Small intestine (tissue), 7 donors: Measurements from ENCODE around the gene KCNK7. TPM values are rescaled to one million over a fixed set of nuclear protein-coding genes. Genes with fewer than 3 reads are reported as not detected.

ENCODE experiments used
- DNase-seq, 2 donors: peaks; one replicate each; pipeline versions ENCODE4 v3.0.0 to v3.0.0-alpha.2; 2013
- FAIRE-seq: peaks from 2 replicates; lab custom pipeline; 2012; peaks lifted over from hg19 to GRCh38; lab: Jason Lieb, UNC
- H3K27ac ChIP-seq, 3 donors: one replicate each; pipeline ENCODE4 v1.5.1; 2013; ENCODE audit warnings: low read length in 2 of 3, mild to moderate bottlenecking in 2 of 3, control low read depth in 1 of 3, inconsistent platforms in 1 of 3, low read depth in 1 of 3, moderate library complexity in 1 of 3
- H3K27me3 ChIP-seq, 3 donors: one replicate each; pipeline ENCODE4 v1.6.1; 2013; ENCODE audit warnings: low read length in 3 of 3, inconsistent platforms in 1 of 3; ENCODE audit not compliant: control insufficient read depth in 3 of 3, insufficient read depth in 3 of 3
- H3K36me3 ChIP-seq, 3 donors: one replicate each; pipeline ENCODE4 v1.6.1; 2013; ENCODE audit warnings: low read length in 3 of 3, inconsistent platforms in 1 of 3, low read depth in 1 of 3, mild to moderate bottlenecking in 1 of 3, moderate library complexity in 1 of 3; ENCODE audit not compliant: control insufficient read depth in 3 of 3, insufficient read depth in 2 of 3
- H3K4me1 ChIP-seq, 3 donors: one replicate each; pipeline ENCODE4 v1.6.1; 2013; ENCODE audit warnings: low read length in 2 of 3, inconsistent platforms in 1 of 3, low read depth in 1 of 3, mild to moderate bottlenecking in 1 of 3, moderate library complexity in 1 of 3; ENCODE audit not compliant: control insufficient read depth in 3 of 3, insufficient read depth in 2 of 3
- H3K4me3 ChIP-seq, 3 donors: one replicate each; pipeline ENCODE4 v1.5.1; 2013; ENCODE audit warnings: low read length in 3 of 3, control low read depth in 1 of 3, inconsistent platforms in 1 of 3, low read depth in 1 of 3, mild to moderate bottlenecking in 1 of 3, moderate library complexity in 1 of 3
- H3K9me3 ChIP-seq, 2 donors: one replicate each; pipeline ENCODE4 v1.6.1; 2013; ENCODE audit warnings: low read depth in 1 of 2, low read length in 1 of 2; ENCODE audit not compliant: control insufficient read depth in 2 of 2, insufficient read depth in 1 of 2
- WGBS, 3 donors: extraction: QIAGEN DNeasy Blood & Tissue Kit; methylation state at CpG; one replicate each; pipeline ENCODE4 v1.1.7; 2013; 5-methylcytosine and 5-hydroxymethylcytosine counted together
- polyA plus RNA-seq, 4 donors: library from polyadenylated mRNA; stranded (reverse) in 3 of 4; unstranded in 1 of 4; fragments of 200-250 nt in 3 of 4; fragments of 120-200 nt in 1 of 4; gene quantifications; one replicate each; pipeline versions ENCODE4 v1.2.1 to v1.2.3, GENCODE V29; 2013
- donor health status: healthy with polysubstance abuse.
- donor health status: control.
- donor health status: control.
- donor health status: Bipolar disorder and iron deficiency.
- donor health status: healthy.

KCNK7 gene
- polyA plus RNA-seq, 4 donors = 0.84 to 31.1 (median 0.89) TPM; not detected in 1

DNA sequence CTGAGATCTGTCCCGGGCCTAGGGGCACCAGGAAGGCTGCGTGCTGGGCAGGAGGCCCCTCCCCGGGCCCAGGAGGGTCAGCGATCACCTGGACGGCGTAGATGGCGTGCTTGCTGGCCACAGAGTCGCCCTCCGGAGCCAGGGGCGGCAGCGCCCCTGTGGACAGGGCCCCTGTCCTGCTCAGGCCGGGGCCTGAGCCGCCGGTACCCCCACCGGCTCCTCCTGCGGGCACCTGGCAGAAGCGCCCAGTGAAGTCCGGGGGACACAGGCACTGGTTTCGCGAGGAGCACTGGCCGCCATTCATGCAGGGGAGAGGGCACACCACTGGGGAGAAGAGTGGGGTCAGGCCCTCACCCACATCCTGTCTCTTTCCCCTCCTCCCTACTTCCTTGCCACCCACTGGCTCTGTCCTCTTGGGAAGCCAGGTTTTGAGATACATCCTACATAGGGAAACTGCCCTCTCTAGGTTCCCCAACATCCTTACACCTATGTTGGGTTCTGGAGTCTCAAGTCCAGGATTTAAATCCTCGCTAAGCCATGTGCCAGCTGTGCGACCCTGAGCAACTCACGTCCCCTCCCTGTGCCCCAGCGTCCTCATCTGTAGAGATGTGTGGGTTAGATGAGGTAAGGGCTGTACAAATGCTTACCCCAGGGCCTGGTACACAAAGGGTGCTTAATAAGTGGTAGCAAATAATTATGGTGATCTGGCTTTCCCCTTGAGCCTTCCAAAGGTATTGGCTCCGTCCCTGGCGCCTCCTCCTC lies 41.4 kb downstream of the KCNK7 start:
- WGBS, 3 donors = 83 to 92% (median 85%) methylated on average over 22 to 27 of the region's 27 CpGs
- Histone ChIP-seq H3K27me3 (no peaks in the 10 kb centered on the region), H3K4me3 (no peak overlapping the region), H3K27ac (no peak overlapping the region), H3K36me3 (peaks cover 0 to 36% (median 0%) of the 10 kb centered on the region in 3 donors), H3K9me3 (no peaks in the 10 kb centered on the region), H3K4me1 (peaks cover 0 to 67% (median 0%) of the 10 kb centered on the region in 3 donors)
- FAIRE-seq (no peak), DNase-seq (no peak)

GRCh38 chr11:65553301-65554001 lies 42.1 kb downstream of the KCNK7 start:
- 58 to 68% (median 60%) methylated on average over 23 to 37 of the region's 37 CpGs for WGBS, 3 donors
- H3K27ac ChIP-seq = peak overlapping the region in 1 of 3 donors; percentile 23
- H3K4me3 ChIP-seq = no peak overlapping the region

DNA sequence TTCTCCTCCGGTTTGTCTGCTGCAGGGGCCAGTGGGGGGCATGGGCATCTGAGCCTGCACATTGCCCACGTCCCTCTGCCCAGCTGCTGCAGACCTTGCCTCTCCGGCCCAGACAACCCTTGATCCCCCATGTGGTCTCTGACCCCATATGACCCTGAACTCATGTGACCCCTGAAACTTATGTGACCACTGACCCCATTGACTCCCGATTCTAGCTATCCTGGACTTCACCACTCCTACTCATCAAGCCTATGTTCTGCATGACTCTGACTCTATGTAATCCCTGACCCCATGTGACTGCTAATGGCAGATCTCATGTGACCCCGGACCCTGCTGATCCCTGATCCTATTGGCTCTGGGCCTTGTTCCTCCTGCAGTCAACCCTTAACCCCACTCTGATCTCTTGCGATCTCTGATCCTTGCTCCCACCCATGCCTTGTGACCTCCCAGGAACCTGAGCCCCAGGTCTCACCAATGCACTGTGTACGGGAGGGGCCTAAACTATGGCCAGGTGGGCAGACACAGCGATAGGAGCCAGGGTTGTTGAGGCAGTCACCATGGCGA lies 43.1 kb downstream of the KCNK7 start:
- WGBS, 3 donors = 36 to 68% (median 51%) methylated on average over 9 of the region's 9 CpGs
- Histone ChIP-seq H3K4me3 (no peak overlapping the region), H3K9me3 (no peaks in the 10 kb centered on the region), H3K27me3 (no peaks in the 10 kb centered on the region), H3K36me3 (peaks cover 0 to 52% (median under 1%) of the 10 kb centered on the region in 3 donors), H3K4me1 (peaks cover 0 to 59% (median 0%) of the 10 kb centered on the region in 3 donors), H3K27ac (peak overlapping the region in 1 of 3 donors; percentile 9)
- FAIRE-seq (no peak), DNase-seq (peak; percentile 53 to 63)

More at GRCh38 chr11:65553301-65554001, 42.1 kb downstream of the KCNK7 start:
- H3K4me1 ChIP-seq = peaks cover 0 to 60% (median 0%) of the 10 kb centered on the region in 3 donors
- DNase-seq (peak in 1 of 2 donors; percentile 39), FAIRE-seq (no peak)
- no peaks in the 10 kb centered on the region for H3K27me3 ChIP-seq
- H3K36me3 ChIP-seq = peaks cover 0 to 42% (median 0%) of the 10 kb centered on the region in 3 donors
- H3K9me3 ChIP-seq = no peaks in the 10 kb centered on the region

GRCh38 chr11:65551572-65552387 lies 43.8 kb downstream of the KCNK7 start:
- no peak for FAIRE-seq
- no peaks in the 10 kb centered on the region for H3K9me3 ChIP-seq
- peak overlapping the region in 1 of 3 donors; percentile 6 for H3K4me3 ChIP-seq
- no peaks in the 10 kb centered on the region for H3K27me3 ChIP-seq
- peaks cover 0 to 57% (median 2%) of the 10 kb centered on the region in 3 donors for H3K36me3 ChIP-seq
- DNase-seq = peak; percentile 89 to 92
- H3K27ac ChIP-seq = peak overlapping the region; percentile 29 to 93 (median 76)
- peaks cover 0 to 54% (median 0%) of the 10 kb centered on the region in 3 donors for H3K4me1 ChIP-seq
- WGBS, 3 donors = 7 to 38% (median 31%) methylated on average over 17 of the region's 17 CpGs

GRCh38 chr11:65549096-65549495 lies 46.5 kb downstream of the KCNK7 start:
- WGBS, 3 donors = 74 to 90% (median 89%) methylated on average over 3 of the region's 3 CpGs
- FAIRE-seq = no peak
- peaks cover 0 to 41% (median 0%) of the 10 kb centered on the region in 3 donors for H3K4me1 ChIP-seq
- H3K27ac ChIP-seq = no peak overlapping the region
- DNase-seq = no peak
- no peaks in the 10 kb centered on the region for H3K27me3 ChIP-seq
- H3K36me3 ChIP-seq = peaks cover 0 to 61% (median 4%) of the 10 kb centered on the region in 3 donors
- no peaks in the 10 kb centered on the region for H3K9me3 ChIP-seq
- H3K4me3 ChIP-seq = no peak overlapping the region

- 84 to 90% (median 90%) methylated on average over 3 of the region's 3 CpGs for WGBS, 3 donors
- Histone ChIP-seq H3K36me3 (peaks cover 0 to 66% (median 4%) of the 10 kb centered on the region in 3 donors), H3K27ac (no peak overlapping the region), H3K27me3 (no peaks in the 10 kb centered on the region), H3K4me1 (peaks cover 0 to 36% (median 0%) of the 10 kb centered on the region in 3 donors), H3K4me3 (no peak overlapping the region), H3K9me3 (no peaks in the 10 kb centered on the region)
- FAIRE-seq = no peak
- DNase-seq = no peak
Observed at GRCh38 chr11:65548395-65548794, 47.2 kb downstream of the KCNK7 start.

GRCh38 chr11:65547446-65548125 lies 48.0 kb downstream of the KCNK7 start:
- peaks cover 0 to 66% (median 4%) of the 10 kb centered on the region in 3 donors for H3K36me3 ChIP-seq
- peaks cover 0 to 30% (median 0%) of the 10 kb centered on the region in 3 donors for H3K4me1 ChIP-seq
- WGBS, 3 donors = 85 to 92% (median 88%) methylated on average over 43 to 52 of the region's 52 CpGs
- no peak overlapping the region for H3K4me3 ChIP-seq
- H3K27ac ChIP-seq = no peak overlapping the region
- FAIRE-seq (no peak), DNase-seq (no peak)
- no peaks in the 10 kb centered on the region for H3K27me3 ChIP-seq
- H3K9me3 ChIP-seq = no peaks in the 10 kb centered on the region
